GM18508 (cell line): ENCODE data around the gene MYH10.

Experiments used
- ATAC-seq: cut with Tn5 transposase; IDR thresholded peaks from one replicate; pipeline ENCODE4 v1.9.1; 2021; ENCODE audit warnings: moderate number of reproducible peaks; ENCODE audit not compliant: insufficient read depth, unreplicated experiment

The MYH10 gene

GRCh38 chr17:8503368-8503767 lies 127.2 kb downstream of the MYH10 start:
- ATAC-seq, result no peak

DNA sequence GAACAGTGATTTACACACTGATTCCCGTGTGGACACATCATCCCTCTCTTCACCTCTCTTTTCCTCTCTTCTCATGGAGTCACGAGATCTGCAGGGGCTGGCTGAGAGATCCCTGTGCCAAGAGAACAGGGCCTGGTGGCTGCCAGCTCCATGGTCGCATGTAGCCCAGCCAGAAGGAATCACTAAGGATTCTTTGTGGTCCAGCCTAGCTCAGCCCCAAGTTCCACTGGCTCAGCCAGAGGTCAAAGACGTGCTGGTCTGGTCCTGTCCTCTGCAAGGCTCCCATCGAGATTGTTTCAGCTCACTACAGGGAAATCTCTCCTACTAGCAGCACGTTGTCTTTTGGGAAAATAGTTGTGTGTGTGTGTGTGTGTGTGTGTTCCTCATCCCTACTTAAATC lies 128.4 kb downstream of the MYH10 start:
- ATAC-seq, result no peak

DNA sequence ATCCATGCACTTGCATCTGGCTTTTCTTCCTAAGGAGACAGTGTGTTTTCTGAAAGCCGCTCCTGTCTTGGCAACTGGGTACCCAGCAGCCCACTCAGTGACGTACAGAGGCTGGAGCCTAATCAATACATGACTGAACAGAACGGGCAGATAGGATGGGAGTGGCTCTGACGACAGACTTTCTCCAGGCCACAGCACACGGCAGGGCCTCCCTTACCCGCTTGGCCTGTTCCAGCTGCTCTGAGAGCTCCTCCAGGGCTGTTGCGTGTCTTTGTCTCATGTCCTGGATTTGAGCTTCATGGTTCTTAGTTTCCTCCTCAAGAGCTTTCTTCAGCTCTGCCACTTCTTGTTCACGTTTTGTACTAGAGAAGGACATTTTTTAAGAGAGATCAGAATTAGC lies 129.9 kb downstream of the MYH10 start:
- ATAC-seq, result no peak

GRCh38 chr17:8499614-8500013 lies 130.9 kb downstream of the MYH10 start:
- ATAC-seq, result no peak

DNA sequence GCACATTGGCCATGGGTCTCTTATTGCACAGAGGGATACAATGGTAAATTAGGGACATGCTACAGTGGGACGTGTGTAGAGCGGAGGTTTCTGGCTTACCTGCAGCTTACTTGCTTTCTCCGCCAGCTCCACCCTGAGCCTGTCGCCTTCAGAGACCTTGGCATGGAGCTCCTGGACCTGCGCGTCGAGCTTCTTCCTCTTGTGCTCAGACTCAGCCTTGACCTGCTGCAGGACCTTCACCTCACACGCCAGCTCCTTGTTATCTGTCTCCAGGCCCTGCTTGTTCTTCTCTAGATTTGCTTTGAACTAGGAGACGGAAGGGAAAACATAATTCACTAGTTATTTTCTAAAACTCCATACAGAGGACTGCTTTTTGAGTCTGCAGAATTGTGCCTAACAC lies 131.4 kb downstream of the MYH10 start:
- ATAC-seq, result no peak

GRCh38 chr17:8496081-8496480 lies 134.4 kb downstream of the MYH10 start:
- ATAC-seq, result no peak

DNA sequence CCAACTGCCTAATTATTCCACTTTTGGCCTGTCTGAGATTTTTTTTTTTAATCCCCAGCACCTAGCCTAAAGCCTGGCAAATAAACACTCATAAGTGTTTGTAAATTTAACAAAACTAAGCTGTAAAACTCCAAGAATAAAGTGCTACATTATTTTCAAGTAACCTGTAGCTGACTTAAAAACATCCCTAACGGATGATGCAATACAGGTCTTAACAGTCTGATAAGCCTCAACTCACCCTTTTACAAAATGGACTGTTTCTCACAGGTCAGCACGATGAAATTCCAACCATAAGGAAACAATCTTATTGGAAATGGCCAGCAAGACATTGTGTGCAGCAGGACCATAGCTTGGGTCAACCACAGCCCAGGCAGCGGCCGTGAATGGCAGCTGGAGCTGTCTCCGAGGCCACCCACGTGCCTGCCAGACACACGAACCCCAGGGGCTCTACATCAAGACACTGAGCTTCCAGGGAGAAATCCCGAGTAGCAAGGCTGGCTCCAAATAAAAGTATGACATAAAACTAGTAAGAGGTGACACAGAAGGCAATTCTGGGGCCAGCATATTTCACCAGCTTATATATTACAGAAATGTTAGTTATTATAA lies 135.9 kb downstream of the MYH10 start:
- no peak for ATAC-seq

- no peak for ATAC-seq
Measured at GRCh38 chr17:8494021-8494420, 136.5 kb downstream of the MYH10 start.

GRCh38 chr17:8492121-8492520 lies 138.4 kb downstream of the MYH10 start:
- no peak for ATAC-seq

- ATAC-seq, result no peak
Measured at GRCh38 chr17:8490256-8491023, 140.1 kb downstream of the MYH10 start.

- ATAC-seq, result no peak
Measured at GRCh38 chr17:8489841-8490240, 140.7 kb downstream of the MYH10 start.

DNA sequence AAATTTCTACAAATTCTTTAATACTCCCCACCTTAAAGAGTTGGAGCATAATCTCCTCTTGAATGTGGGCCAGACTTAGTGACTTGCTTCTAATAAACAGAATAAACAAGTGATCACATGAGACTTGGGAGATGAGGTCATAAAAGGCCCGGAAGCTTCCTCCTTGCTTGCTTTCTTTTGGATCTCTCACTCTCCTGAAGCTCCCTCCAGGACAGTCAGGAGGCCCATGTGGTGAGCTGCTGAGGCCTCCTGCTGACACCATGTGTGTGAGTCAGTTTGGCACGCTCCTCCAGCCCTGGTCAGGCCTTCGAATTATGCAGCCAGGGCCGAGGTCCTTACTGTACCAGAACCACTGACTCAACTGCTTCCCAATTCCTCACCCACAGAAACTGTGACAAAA lies 141.6 kb downstream of the MYH10 start:
- ATAC-seq, result no peak

DNA sequence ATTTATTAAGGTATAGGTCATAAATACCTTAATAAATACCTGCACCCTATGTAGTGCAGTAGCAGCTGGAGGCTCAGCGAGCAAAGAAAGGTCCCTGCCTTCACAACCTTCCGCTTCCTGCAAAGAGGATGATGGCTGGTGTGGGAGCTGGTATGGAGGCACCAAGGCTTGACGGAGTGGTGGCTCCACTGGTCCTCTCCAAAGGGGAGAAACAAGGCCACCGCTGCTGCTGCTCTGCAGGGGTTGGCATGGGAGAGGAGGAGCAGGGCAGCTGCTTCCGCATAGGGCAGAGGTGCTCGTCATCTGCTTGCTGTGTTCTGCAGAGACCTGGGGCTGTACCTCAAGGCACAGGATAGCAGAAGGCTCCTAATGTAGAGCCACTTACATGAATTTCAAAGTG lies 142.0 kb downstream of the MYH10 start:
- no peak for ATAC-seq

DNA sequence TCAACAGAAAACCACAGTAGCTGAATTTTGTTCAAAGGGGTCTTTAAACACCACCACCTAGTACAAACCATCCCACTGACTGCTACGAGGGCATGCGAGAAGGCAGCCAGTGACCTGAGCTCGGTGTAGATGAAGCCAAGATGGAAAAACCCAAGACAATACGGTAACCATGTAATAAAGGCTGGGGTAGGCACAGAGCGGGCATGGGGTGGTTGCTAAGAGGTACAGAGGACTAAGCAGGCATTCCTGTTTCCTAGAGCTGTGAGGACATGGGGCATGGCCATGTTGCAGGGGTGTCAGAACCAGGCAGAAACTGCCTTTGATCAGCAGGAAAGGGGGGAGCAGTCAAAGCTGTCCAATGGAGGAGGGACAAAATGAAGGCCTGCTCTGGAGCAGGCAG lies 142.8 kb downstream of the MYH10 start:
- no peak for ATAC-seq

- no peak for ATAC-seq
Measured at GRCh38 chr17:8487130-8487645, 143.3 kb downstream of the MYH10 start.

GRCh38 chr17:8485491-8485890 lies 145.0 kb downstream of the MYH10 start:
- no peak for ATAC-seq

GRCh38 chr17:8484465-8484864 lies 146.1 kb downstream of the MYH10 start:
- ATAC-seq, result no peak

DNA sequence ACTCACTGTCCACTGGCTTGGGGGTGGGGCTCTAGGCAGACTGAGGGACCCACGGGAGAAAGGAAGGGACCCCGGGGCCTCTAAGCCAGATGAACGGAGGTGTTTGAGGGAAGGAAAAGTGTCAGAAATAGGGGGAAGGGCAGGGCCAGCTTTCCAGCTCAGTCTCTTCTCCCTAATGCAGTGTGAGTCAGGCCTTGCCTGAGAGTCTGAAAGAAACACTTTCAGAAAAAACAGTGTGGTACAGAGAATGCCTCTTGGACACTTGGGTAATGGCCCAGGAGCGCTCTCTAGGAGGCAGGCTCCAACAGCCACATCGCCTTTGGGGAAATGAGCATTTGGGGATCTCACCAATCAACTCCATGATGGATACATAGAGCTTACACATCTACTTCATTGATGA lies 148.0 kb downstream of the MYH10 start:
- no peak for ATAC-seq

DNA sequence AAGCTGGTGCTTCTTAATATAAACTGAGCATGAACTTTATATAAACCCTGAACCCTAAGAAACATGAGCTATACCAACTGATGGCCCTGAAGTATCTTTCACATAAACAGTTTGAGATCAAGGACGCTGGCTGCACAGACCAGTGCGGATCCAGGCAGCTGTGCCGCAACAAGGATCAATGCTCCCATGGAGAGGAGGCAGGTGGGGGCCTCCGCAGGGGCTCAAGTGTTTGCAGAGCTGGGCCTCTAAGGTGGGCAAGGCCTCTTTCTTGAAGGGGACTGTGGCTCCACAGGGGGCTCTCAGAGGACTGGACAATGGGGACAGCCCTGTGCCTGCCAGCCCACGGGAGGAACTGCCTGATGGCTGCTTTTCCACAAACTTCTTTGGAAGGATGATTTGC lies 148.8 kb downstream of the MYH10 start:
- ATAC-seq, result no peak

DNA sequence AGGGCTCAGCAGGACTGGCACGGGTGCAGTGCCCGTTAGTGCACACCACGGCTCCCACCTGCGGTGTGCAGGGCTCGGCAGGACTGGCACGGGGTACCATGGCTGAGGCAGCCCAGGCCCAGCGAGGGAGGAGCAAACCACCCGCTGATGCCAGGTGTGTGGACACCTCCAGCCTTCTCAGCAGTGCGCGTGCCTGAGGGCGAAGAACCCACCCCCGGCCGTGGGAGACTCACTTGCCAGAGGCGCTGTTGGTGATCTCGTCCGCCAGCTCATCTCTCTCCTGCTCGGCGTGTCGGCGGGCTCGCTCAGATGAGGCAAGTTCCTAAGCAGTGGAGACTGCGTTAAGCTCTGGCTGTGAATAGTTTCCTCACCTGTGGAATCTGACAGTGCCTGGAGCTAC lies 149.4 kb downstream of the MYH10 start:
- ATAC-seq, result no peak

DNA sequence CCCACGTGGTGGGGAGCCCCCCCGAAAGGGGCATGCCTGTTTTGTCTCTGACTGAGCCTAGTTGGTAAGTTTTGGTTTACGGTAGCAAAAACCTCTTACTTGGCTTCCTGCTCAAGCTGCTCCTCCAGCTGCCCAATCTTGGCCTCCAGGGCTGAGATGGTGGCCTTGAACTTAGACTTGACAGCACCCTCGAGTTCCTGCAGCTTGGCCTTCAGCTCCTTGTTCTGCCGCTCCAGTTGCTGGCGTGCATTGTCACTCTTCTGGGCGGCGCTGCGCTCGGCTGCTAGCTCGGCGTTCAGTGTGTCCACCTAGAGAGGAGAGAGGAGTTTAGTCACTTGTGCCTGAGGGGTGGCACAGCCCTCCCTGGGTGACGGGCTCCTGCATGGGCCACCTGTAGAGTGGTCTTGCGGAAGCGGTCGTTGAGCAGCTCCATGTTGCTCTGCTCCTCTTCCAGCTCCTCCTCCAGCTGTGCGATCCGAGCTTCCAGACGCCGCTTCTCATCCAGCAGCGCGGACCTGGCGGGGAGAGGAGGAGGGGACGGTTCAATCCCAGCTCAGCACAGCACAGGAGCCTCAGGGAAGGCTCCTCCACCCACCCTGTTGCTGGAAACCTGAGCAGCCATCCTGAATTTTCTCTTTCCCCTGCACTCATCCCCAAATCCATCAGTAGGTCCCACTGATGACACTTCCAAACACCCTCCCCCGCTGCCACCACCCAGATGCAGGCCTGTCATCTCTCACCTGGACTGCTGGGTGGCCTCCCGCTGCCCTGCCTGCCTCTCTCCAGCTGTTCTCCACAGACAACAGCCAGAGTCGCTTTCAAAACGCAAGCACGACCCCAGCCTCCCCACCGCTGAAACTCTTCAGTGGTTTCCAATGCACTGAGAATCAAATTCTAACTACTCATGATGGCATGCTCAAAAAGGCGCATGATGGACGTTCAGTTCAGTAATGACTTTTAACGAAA lies 150.2 kb downstream of the MYH10 start:
- no peak for ATAC-seq
